HG03457 (cell line): ENCODE data around the gene PIK3CD.
"Not testable (repeated sequence)": the region's sequence is repeated elsewhere in the genome, so short reads cannot be mapped to it uniquely, and the experiment has no call there.

Experiments
- ATAC-seq: cut with Tn5 transposase; IDR thresholded peaks from one replicate; pipeline ENCODE4 v1.9.1; 2021; ENCODE audit warnings: moderate number of reproducible peaks; ENCODE audit not compliant: unreplicated experiment

The PIK3CD gene

DNA sequence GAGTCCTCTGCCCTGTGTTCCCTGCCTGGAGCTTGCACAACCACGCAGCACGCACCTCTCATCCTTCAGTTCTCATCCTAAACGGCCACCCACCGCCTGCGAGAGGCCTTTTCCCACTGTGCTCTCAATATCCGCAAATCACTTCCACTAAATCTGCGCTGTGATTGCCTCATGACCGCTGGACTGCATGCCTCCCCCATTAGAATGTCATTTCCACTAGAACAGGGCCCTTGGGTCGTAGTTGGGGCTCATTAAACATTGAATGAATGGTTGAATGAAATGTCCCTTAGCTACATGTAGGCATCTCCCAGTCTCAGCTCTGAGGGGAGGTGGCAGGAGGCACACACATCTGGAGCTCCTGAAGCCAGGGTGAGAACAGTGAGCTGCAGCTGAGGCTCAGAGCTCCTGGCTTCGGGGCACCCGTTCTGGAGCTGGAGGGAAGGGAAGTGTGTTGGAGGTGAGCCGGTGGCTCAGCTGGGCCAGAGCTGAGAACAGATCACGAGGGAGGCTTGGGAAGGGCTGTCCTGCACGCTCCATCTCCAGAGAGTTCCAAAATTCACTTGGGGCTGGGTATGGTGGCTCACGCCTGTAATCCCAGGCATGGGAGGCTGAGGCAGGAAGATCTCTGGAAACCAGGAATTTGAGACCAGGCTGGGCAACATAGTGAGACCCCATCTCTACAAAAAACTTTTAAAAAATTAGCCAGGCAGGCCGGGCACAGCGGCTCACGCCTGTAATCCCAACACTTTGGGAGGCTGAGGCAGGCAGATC, 32.4 kb upstream of the PIK3CD start:
- no peak for ATAC-seq

DNA sequence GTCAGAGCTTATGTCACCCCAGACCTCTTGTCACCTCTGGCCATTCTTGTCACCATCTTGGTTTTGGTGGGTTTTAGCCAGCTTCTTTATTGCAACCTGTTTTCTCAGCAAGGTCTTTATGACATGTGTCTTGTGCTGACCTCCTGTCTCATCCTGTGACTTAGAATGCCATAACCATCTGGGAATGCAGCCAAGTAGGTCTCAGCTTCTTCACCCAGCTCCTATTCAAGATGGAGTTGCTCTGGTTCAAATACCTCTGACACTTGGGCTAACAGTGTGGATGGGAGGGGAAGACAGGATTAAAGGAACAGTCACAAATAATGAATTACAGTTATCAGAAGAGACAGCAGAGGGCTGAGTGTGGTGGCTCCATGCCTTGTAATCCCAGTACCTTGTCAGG, 30.5 kb upstream of the PIK3CD start:
- no peak for ATAC-seq

DNA sequence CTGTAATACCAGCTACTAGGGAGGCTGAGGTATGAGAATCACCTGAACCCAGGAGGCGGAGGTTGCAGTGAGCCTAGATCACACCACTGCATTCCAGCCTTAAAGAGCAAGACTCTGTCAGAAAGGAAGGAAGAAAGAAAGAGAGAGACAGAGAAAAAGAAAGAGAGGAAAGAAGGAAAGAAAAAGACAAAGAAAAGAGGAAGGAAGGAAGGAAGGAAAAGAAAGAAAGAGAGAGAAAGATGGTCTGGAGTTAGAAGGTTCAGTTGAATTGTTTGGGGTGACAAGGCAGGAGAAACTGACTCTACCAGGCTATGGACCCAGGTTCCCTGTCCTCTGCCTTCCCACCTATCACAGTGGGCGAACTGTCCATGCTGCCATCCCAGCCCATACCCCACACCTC, 27.4 kb upstream of the PIK3CD start:
- ATAC-seq: no peak

- ATAC-seq: not testable (repeated sequence)
These were observed 26.5 kb upstream of the PIK3CD start for GRCh38 chr1:9625030-9625429.

DNA sequence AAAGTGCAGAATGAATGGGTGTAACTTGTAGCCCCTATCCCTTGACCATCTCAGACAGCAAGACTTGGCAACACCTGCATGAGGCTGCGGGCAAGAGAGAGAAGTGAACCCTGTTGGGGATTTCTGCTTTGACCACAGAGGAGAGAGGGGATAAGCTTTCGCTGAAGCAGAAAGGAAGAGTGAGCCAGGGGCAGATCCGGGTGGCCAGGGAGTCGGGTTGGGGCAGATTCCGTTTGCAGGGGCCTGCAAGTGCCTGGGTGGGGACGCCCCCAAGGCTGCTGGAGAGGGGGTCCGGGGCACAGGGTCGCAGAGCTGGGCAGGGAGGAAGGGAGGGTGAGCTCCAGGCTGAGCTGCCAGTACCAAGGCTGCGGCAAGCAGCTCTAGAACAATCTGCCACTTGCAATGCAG, 25.3 kb upstream of the PIK3CD start:
- ATAC-seq: peak; percentile 40

DNA sequence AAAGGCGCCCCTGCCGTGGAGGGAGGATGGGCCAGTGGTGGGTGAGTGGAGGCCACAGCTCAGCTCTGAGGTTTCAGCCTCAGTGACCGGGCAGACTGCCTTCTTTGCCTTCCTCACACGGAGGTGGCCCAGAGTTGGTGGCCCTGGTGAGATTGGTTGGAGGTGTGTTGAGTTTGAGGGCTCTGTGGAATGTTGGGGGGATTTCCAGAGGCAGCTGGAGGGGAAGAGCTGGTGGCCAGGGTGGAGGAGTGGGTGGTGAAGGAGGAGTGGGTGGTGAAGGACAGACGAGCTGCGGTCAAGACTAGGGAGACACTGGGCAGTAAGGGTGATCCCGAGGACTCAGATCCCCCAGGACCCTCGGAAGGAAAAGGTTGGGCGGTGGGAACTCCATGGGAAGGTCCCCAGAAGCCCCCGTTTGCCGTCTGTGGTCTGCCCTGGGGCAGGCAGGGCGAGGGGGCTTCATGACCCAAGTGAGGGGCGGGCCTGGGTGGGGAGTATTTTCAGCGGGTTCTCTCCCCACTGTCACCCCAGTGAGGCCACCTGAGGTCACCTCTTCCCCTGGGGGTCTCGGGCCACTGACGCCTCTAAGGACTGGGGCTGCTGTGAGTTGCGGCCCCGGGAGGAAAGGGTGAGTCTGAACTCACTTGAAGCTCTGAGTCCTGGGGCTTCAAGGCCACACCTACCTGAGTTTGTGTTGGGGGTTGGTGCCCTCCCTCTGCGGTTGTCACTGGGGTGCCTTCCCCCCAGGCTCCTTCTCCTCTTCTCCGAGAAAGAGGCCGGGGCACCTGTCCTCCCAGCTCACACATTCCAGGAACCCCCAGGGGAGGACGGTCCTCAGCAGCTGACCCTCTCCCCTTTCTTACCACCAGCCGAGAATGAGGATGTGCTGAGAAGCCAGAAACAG, 22.7 kb upstream of the PIK3CD start:
- ATAC-seq: no peak

DNA sequence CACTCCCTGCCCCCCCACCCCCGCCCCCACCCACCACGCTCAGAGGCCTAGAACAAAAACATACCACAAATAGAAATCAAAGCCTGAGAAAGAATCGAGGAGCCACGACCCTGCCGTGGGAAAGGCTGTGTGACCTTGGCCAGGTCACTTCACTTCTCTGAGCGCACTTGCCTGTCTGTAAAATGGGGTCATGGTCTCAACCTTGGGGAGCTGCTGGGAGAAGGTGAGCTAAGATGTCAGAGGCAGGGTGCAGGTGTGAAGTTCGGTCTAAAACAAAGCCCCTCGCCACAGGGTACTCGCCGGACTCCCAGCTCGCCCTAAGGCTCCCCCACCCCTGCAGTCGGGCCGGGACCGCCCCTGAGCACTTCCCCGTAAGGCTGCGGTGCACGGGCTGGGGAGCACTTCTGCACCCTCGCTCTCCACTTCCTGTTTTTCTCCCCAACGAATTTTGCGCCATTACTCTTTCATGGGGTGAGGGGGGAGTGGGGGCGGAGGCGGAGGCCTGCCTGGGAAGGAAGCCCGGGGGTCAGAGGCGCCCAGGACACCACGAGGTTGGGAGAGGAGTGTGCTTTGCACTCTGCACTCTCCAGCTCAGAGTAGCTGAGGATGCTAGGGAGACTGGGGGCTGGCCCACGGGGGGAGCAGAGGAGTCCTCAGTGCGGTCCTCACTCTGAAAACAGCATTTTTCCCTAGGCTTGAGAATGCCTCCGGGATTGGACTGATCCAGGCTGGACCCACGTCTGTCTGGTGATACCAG, 21.9 kb upstream of the PIK3CD start:
- no peak for ATAC-seq

GRCh38 chr1:9630331-9631111, 21.0 kb upstream of the PIK3CD start:
- no peak for ATAC-seq

DNA sequence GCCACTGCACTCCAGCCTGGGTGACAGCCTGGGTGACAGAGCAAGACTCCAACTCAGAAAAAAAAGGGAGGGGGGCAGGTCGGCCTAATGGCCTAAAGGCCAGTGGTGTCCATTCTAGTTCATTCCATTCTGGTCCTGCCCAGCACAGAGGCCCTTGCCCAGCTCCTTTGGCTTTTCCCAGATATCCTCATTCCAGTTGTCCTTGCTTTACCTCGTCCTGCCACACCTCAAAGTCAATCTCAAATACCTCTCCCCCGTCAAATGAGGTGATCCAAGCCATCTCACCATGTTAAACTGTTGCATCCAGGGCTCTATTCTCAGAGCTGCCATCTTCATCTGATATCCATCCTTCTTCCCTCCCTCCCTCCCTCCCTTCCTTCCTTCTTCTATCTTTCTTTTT, 19.9 kb upstream of the PIK3CD start:
- ATAC-seq: no peak

DNA sequence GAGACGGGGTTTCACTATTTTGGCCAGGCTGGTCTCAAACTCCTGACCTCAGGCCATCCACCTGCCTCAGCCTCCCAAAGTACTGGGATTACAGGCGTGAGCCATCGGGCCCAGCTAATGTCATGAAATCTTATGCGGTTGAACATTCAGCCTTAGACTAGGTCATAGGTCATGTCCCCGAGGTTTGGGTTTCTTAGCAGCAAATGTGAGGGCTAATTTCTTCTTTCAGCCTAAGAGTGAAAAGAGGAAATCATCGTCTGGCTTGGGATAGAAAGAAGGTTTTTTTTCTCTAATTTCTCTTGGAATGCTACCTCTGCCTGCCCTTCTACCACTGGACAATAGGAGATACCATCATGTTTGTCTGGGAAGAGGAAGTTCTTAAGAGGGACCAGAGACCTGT, 18.0 kb upstream of the PIK3CD start:
- no peak for ATAC-seq

GRCh38 chr1:9634582-9634981, 16.9 kb upstream of the PIK3CD start:
- no peak for ATAC-seq

DNA sequence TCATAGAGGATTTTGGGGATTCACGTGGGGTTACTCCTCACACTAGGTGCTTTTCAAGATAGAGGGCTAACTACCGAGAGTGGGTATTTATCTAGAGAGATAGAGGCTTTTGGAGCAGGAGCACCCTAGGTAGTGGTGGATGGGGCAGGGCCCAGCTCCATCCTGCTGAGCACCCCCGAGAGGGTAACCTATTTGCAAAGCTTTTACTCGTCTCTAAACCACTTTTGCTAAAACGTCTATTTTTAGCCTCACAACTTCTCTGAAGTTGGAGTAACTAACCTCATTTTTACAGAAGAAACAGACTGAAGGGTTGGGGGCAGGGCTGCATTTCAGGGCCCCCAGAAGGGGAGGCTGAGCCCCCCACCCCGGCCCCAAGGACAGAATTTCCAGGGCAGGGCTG, 12.3 kb upstream of the PIK3CD start:
- ATAC-seq: no peak

- ATAC-seq: no peak
These were observed 7.9 kb upstream of the PIK3CD start for GRCh38 chr1:9643351-9644256.

DNA sequence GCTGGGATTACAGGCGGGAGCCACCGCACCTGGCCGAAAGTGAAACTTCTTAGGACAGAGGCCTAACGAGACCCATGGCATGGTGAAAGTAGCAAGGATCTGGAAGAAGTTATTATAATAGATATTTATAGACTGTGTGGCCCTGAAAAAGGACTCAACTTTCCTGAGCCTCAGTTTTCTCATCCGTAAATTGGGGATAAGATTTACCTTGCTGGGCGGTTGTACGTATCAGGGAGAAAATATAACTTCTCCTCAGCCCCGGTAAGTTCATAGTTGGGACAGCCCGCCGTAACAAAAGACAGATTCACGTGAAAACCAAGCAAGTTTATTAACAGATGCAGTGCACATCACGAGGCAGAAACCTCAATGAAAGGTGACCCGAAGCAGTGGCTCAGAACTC, 5.5 kb upstream of the PIK3CD start:
- ATAC-seq: no peak

DNA sequence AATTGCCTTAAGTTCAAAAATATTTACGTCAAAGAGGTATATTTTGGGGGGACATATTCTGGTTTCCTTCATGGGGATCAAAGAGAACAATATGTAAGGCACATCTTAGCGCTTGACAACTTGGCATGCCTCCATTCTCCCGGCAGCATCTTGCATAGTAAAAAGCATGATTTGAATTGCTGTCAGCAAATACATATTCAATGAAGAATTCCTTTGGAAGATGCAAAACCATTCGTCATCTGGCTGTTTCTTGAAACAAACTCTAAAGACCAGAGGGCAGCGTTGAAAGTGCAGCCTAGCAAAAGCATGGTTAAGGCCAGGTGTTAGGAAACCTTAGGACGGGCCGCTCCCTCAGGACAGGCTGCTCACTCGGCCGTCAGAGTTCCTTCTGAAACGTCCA, 3.4 kb upstream of the PIK3CD start:
- ATAC-seq: no peak

- ATAC-seq: no peak
These were observed 1.8 kb upstream of the PIK3CD start for GRCh38 chr1:9649769-9650168.

- ATAC-seq: no peak
These were observed 339 bp upstream of the PIK3CD start for GRCh38 chr1:9651220-9651564.

GRCh38 chr1:9652379-9653209, 1.1 kb downstream of the PIK3CD start:
- ATAC-seq: no peak

GRCh38 chr1:9653210-9653490, 1.6 kb downstream of the PIK3CD start:
- ATAC-seq: no peak
